Naive B cell (primary cell): ENCODE data around the gene BCO2. TPM values are rescaled to one million over a fixed set of nuclear protein-coding genes. Genes with fewer than 3 reads are reported as not detected.
"Not testable (repeated sequence)": the region's sequence is repeated elsewhere in the genome, so short reads cannot be mapped to it uniquely, and the experiment has no call there.

Experiments used
- ATAC-seq, 2 donors: fragments of 150-1000 bp; cut with Tn5 transposase; 2 replicates each; pipeline ENCODE4 v1.10.0; 2021; ENCODE audit warnings: low read depth in 2 of 2, mild to moderate bottlenecking in 2 of 2, moderate library complexity in 2 of 2
- DNase-seq: peaks from one replicate; pipeline ENCODE4 v3.0.0; 2022
- H3K27ac Mint-ChIP-seq, 6 donors: one replicate each; pipeline ENCODE4 v1.8.0; 2020 to 2022; ENCODE audit warnings: mild to moderate bottlenecking in 6 of 6, mixed read lengths in 6 of 6, moderate library complexity in 5 of 6, inconsistent platforms in 2 of 6
- H3K27me3 Mint-ChIP-seq, 3 donors: one replicate each; pipeline ENCODE4 v1.8.0; 2021 to 2022; ENCODE audit warnings: mixed read lengths in 3 of 3, mild to moderate bottlenecking in 1 of 3
- H3K36me3 Mint-ChIP-seq, 2 donors: one replicate each; pipeline ENCODE4 v1.8.0; 2020 to 2022; ENCODE audit warnings: mixed read lengths in 2 of 2, inconsistent platforms in 1 of 2, mild to moderate bottlenecking in 1 of 2
- H3K4me1 Mint-ChIP-seq, 3 donors: one replicate each; pipeline ENCODE4 v1.8.0; 2020 to 2022; ENCODE audit warnings: mixed read lengths in 3 of 3, inconsistent platforms in 1 of 3, mild to moderate bottlenecking in 1 of 3, moderate library complexity in 1 of 3
- H3K4me3 Mint-ChIP-seq, 8 donors: one replicate each; pipeline ENCODE4 v1.8.0; 2020 to 2022; ENCODE audit warnings: mild to moderate bottlenecking in 8 of 8, mixed read lengths in 8 of 8, moderate library complexity in 8 of 8, inconsistent platforms in 2 of 8
- H3K9me3 Mint-ChIP-seq, 7 donors: one replicate each; pipeline ENCODE4 v1.8.0; 2020 to 2022; ENCODE audit warnings: mixed read lengths in 7 of 7, mild to moderate bottlenecking in 5 of 7, inconsistent platforms in 2 of 7, moderate library complexity in 1 of 7
- polyA plus RNA-seq, 6 donors: library from polyadenylated mRNA; unstranded; fragments of 300-500 nt; fragmentation: Illumina TruSeq; gene quantifications; one replicate each; pipeline ENCODE4 v1.2.3, GENCODE V29; 2021; ENCODE audit warnings: low read depth in 6 of 6

The BCO2 gene
- polyA plus RNA-seq, 6 donors from 2014 or later, result 0.57 to 1.2 TPM; not detected in 4

GRCh38 chr11:112177589-112177988 lies 2.3 kb downstream of the BCO2 start:
- no peak for DNase-seq
- H3K27ac Mint-ChIP-seq, result no peak overlapping the region
- peaks cover 0 to under 1% (median 0%) of the 10 kb centered on the region in 7 donors for H3K9me3 Mint-ChIP-seq
- no peak for ATAC-seq
- H3K36me3 Mint-ChIP-seq, result no peaks in the 10 kb centered on the region
- H3K4me3 Mint-ChIP-seq, result no peak overlapping the region
- peaks cover 0 to 15% (median 14%) of the 10 kb centered on the region in 3 donors for H3K27me3 Mint-ChIP-seq
- H3K4me1 Mint-ChIP-seq, result peaks cover 24 to 29% (median 27%) of the 10 kb centered on the region in 3 donors

- ATAC-seq (no peak), DNase-seq (no peak)
- Mint-ChIP-seq H3K27me3 (peaks cover 0 to 15% (median 14%) of the 10 kb centered on the region in 3 donors), H3K9me3 (peaks cover 0 to 2% (median 0%) of the 10 kb centered on the region in 7 donors), H3K4me3 (no peak overlapping the region), H3K36me3 (no peaks in the 10 kb centered on the region), H3K27ac (no peak overlapping the region), H3K4me1 (peaks cover 24 to 35% (median 33%) of the 10 kb centered on the region in 3 donors)
Measured at GRCh38 chr11:112178428-112178827, 3.1 kb downstream of the BCO2 start.

GRCh38 chr11:112178936-112179335 lies 3.6 kb downstream of the BCO2 start:
- no peaks in the 10 kb centered on the region for H3K36me3 Mint-ChIP-seq
- H3K4me3 Mint-ChIP-seq, result no peak overlapping the region
- ATAC-seq, result no peak

GRCh38 chr11:112179601-112180000 lies 4.3 kb downstream of the BCO2 start:
- H3K4me1 Mint-ChIP-seq, result peaks cover 22 to 35% (median 35%) of the 10 kb centered on the region in 3 donors
- peak overlapping the region in 1 of 8 donors; percentile 68 for H3K4me3 Mint-ChIP-seq
- no peaks in the 10 kb centered on the region for H3K36me3 Mint-ChIP-seq

More at GRCh38 chr11:112178936-112179335, 3.6 kb downstream of the BCO2 start:
- Mint-ChIP-seq H3K27ac (no peak overlapping the region), H3K9me3 (peaks cover 0 to 2% (median 0%) of the 10 kb centered on the region in 7 donors), H3K4me1 (peaks cover 24 to 35% (median 35%) of the 10 kb centered on the region in 3 donors), H3K27me3 (peaks cover 0 to 15% (median 14%) of the 10 kb centered on the region in 3 donors)
- no peak for DNase-seq

GRCh38 chr11:112182867-112183266 lies 7.6 kb downstream of the BCO2 start:
- H3K4me3 Mint-ChIP-seq, result no peak overlapping the region
- no peak for ATAC-seq
- peaks cover 0 to 8% (median 0%) of the 10 kb centered on the region in 3 donors for H3K27me3 Mint-ChIP-seq
- peaks cover 0 to 2% (median 0%) of the 10 kb centered on the region in 7 donors for H3K9me3 Mint-ChIP-seq
- no peak for DNase-seq
- no peaks in the 10 kb centered on the region for H3K36me3 Mint-ChIP-seq
- peak overlapping the region in 1 of 6 donors; percentile 24 for H3K27ac Mint-ChIP-seq
- H3K4me1 Mint-ChIP-seq, result peaks cover 10 to 25% (median 24%) of the 10 kb centered on the region in 3 donors

More at GRCh38 chr11:112179601-112180000, 4.3 kb downstream of the BCO2 start:
- peak; percentile 28 for DNase-seq
- H3K9me3 Mint-ChIP-seq, result peaks cover 0 to 2% (median 0%) of the 10 kb centered on the region in 7 donors
- H3K27ac Mint-ChIP-seq, result peak overlapping the region in 1 of 6 donors; percentile 4
- ATAC-seq, result peak; percentile 86 to 89
- peaks cover 0 to 11% (median 11%) of the 10 kb centered on the region in 3 donors for H3K27me3 Mint-ChIP-seq

GRCh38 chr11:112185883-112186282 lies 10.6 kb downstream of the BCO2 start:
- no peaks in the 10 kb centered on the region for H3K36me3 Mint-ChIP-seq
- ATAC-seq (no peak), DNase-seq (no peak)
- H3K27me3 Mint-ChIP-seq, result peaks cover 0 to 21% (median 8%) of the 10 kb centered on the region in 3 donors
- H3K27ac Mint-ChIP-seq, result peak overlapping the region in 2 of 6 donors; percentile 16 to 38
- H3K4me3 Mint-ChIP-seq, result no peak overlapping the region
- H3K4me1 Mint-ChIP-seq, result peaks cover 0 to 9% (median 7%) of the 10 kb centered on the region in 3 donors
- peaks cover 0 to 2% (median 0%) of the 10 kb centered on the region in 7 donors for H3K9me3 Mint-ChIP-seq

GRCh38 chr11:112186304-112186703 lies 11.0 kb downstream of the BCO2 start:
- H3K9me3 Mint-ChIP-seq, result peaks cover 0 to 2% (median 0%) of the 10 kb centered on the region in 7 donors
- H3K27ac Mint-ChIP-seq, result no peak overlapping the region
- ATAC-seq, result no peak

GRCh38 chr11:112195113-112195512 lies 19.8 kb downstream of the BCO2 start:
- H3K27ac Mint-ChIP-seq, H3K9me3 Mint-ChIP-seq, H3K4me1 Mint-ChIP-seq, H3K27me3 Mint-ChIP-seq, H3K36me3 Mint-ChIP-seq, ATAC-seq, H3K4me3 Mint-ChIP-seq, DNase-seq: not testable (repeated sequence)

More at GRCh38 chr11:112186304-112186703, 11.0 kb downstream of the BCO2 start:
- H3K27me3 Mint-ChIP-seq, result peaks cover 0 to 21% (median 8%) of the 10 kb centered on the region in 3 donors
- H3K36me3 Mint-ChIP-seq, result no peaks in the 10 kb centered on the region
- DNase-seq, result no peak
- peaks cover 0 to 9% (median 7%) of the 10 kb centered on the region in 3 donors for H3K4me1 Mint-ChIP-seq
- no peak overlapping the region for H3K4me3 Mint-ChIP-seq

GRCh38 chr11:112195951-112196351 lies 20.6 kb downstream of the BCO2 start:
- Mint-ChIP-seq H3K4me1 (peaks cover 0 to 5% (median 0%) of the 10 kb centered on the region in 3 donors), H3K36me3 (no peaks in the 10 kb centered on the region), H3K27me3 (peaks cover 0 to 6% (median 0%) of the 10 kb centered on the region in 3 donors), H3K4me3 (no peak overlapping the region), H3K9me3 (peaks cover 0 to 6% (median 4%) of the 10 kb centered on the region in 7 donors), H3K27ac (no peak overlapping the region)
- DNase-seq (no peak), ATAC-seq (no peak)

GRCh38 chr11:112196519-112197087 lies 21.3 kb downstream of the BCO2 start:
- Mint-ChIP-seq H3K4me3 (no peak overlapping the region), H3K27me3 (peaks cover 0 to 6% (median 0%) of the 10 kb centered on the region in 3 donors), H3K27ac (no peak overlapping the region), H3K4me1 (peaks cover 0 to 5% (median 0%) of the 10 kb centered on the region in 3 donors), H3K9me3 (peaks cover 0 to 6% (median 4%) of the 10 kb centered on the region in 7 donors), H3K36me3 (no peaks in the 10 kb centered on the region)
- no peak for DNase-seq
- no peak for ATAC-seq

- H3K27me3 Mint-ChIP-seq, H3K36me3 Mint-ChIP-seq, H3K27ac Mint-ChIP-seq, H3K4me3 Mint-ChIP-seq, DNase-seq, H3K4me1 Mint-ChIP-seq, ATAC-seq, H3K9me3 Mint-ChIP-seq: not testable (repeated sequence)
Measured at GRCh38 chr11:112199101-112199500, 23.8 kb downstream of the BCO2 start.

GRCh38 chr11:112200252-112200651 lies 24.9 kb downstream of the BCO2 start:
- Mint-ChIP-seq H3K36me3 (no peaks in the 10 kb centered on the region), H3K27ac (no peak overlapping the region), H3K4me1 (peaks cover 0 to 5% (median 0%) of the 10 kb centered on the region in 3 donors), H3K9me3 (peaks cover 0 to 6% (median 4%) of the 10 kb centered on the region in 7 donors), H3K27me3 (peaks cover 0 to 6% (median 0%) of the 10 kb centered on the region in 3 donors), H3K4me3 (no peak overlapping the region)
- ATAC-seq, result no peak
- DNase-seq, result no peak

- Mint-ChIP-seq H3K9me3 (no peaks in the 10 kb centered on the region), H3K27ac (no peak overlapping the region), H3K36me3 (no peaks in the 10 kb centered on the region), H3K4me1 (no peaks in the 10 kb centered on the region), H3K4me3 (no peak overlapping the region), H3K27me3 (no peaks in the 10 kb centered on the region)
- ATAC-seq, result no peak
- no peak for DNase-seq
Measured at GRCh38 chr11:112206071-112206470, 30.8 kb downstream of the BCO2 start.

- DNase-seq (no peak), ATAC-seq (no peak)
- Mint-ChIP-seq H3K27me3 (no peaks in the 10 kb centered on the region), H3K36me3 (no peaks in the 10 kb centered on the region), H3K4me3 (no peak overlapping the region), H3K4me1 (no peaks in the 10 kb centered on the region), H3K9me3 (no peaks in the 10 kb centered on the region), H3K27ac (no peak overlapping the region)
Measured at GRCh38 chr11:112210890-112211289, 35.6 kb downstream of the BCO2 start.
